Neuronal stem cell (in vitro differentiated cells): ENCODE data around the gene AURKA.

Experiments used
- DNase-seq: peaks from one replicate; pipeline ENCODE4 v3.0.0-alpha.2; 2013; ENCODE audit warnings: low spot score
- H2AFZ ChIP-seq: one replicate; pipeline ENCODE4 v1.6.1; 2013; ENCODE audit warnings: mild to moderate bottlenecking, low read length, inconsistent platforms
- H2AK5ac ChIP-seq: 2 replicates; pipeline ENCODE4 v1.6.1; 2013; ENCODE audit warnings: low read depth, mild to moderate bottlenecking, inconsistent platforms, low read length, moderate library complexity, mixed read lengths
- H2BK120ac ChIP-seq: 2 replicates; pipeline ENCODE4 v1.6.1; 2013; ENCODE audit warnings: low read depth, mild to moderate bottlenecking, inconsistent platforms, low read length, moderate library complexity, mixed read lengths
- H2BK12ac ChIP-seq: one replicate; pipeline ENCODE4 v1.6.1; 2013; ENCODE audit warnings: low read length, inconsistent platforms
- H2BK15ac ChIP-seq: 2 replicates; pipeline ENCODE4 v1.6.1; 2013; ENCODE audit warnings: mild to moderate bottlenecking, low read length, inconsistent platforms, mixed read lengths
- H2BK5ac ChIP-seq: one replicate; pipeline ENCODE4 v1.6.1; 2013; ENCODE audit warnings: inconsistent platforms, mild to moderate bottlenecking, low read length, moderate library complexity
- H3K14ac ChIP-seq: one replicate; pipeline ENCODE4 v1.6.1; 2013; ENCODE audit warnings: low read length, inconsistent platforms
- H3K18ac ChIP-seq: 2 replicates; pipeline ENCODE4 v1.6.1; 2013; ENCODE audit warnings: low read length, inconsistent platforms
- H3K23ac ChIP-seq: 2 replicates; pipeline ENCODE4 v1.6.1; 2013; ENCODE audit warnings: low read depth, mild to moderate bottlenecking, mixed read lengths, low read length, inconsistent platforms; ENCODE audit not compliant: poor library complexity
- H3K27ac ChIP-seq: replicated peaks from 3 replicates; pipeline ENCODE4 v1.5.1; 2013; ENCODE audit warnings: low read length, inconsistent platforms
- H3K27me3 ChIP-seq, 3 experiments: 2 replicates each; pipeline ENCODE4 v1.6.1; 2013; ENCODE audit warnings: low read length in 3 of 3, mild to moderate bottlenecking in 2 of 3, inconsistent platforms in 1 of 3, low read depth in 1 of 3, mixed read lengths in 1 of 3, moderate library complexity in 1 of 3; ENCODE audit not compliant: control insufficient read depth in 3 of 3, insufficient read depth in 3 of 3
- H3K36me3 ChIP-seq, 2 donors: replicated peaks in 1 of 2; 2 replicates each; pipeline ENCODE4 v1.6.1; 2013; ENCODE audit warnings: low read length in 2 of 2; ENCODE audit not compliant: control insufficient read depth in 2 of 2, insufficient read depth in 2 of 2
- H3K4ac ChIP-seq: 2 replicates; pipeline ENCODE4 v1.6.1; 2013; ENCODE audit warnings: inconsistent platforms, mild to moderate bottlenecking, low read length, moderate library complexity
- H3K4me1 ChIP-seq, 2 donors: 1 replicate in 1 of 2; 2 replicates in 1 of 2; pipeline ENCODE4 v1.6.1; 2013; ENCODE audit warnings: low read length in 2 of 2, low read depth in 1 of 2; ENCODE audit not compliant: control insufficient read depth in 2 of 2, insufficient read depth in 1 of 2
- H3K4me2 ChIP-seq: one replicate; pipeline ENCODE4 v1.6.1; 2013; ENCODE audit warnings: mild to moderate bottlenecking, low read length, inconsistent platforms; ENCODE audit not compliant: insufficient read depth, poor library complexity, severe bottlenecking
- H3K4me3 ChIP-seq, 2 donors: 2 replicates each; pipeline ENCODE4 v1.5.1; 2013; ENCODE audit warnings: low read length in 2 of 2, mild to moderate bottlenecking in 2 of 2, inconsistent platforms in 1 of 2, moderate library complexity in 1 of 2
- H3K79me1 ChIP-seq: one replicate; pipeline ENCODE4 v1.6.1; 2013; ENCODE audit warnings: low read depth, mild to moderate bottlenecking, inconsistent platforms, low read length, moderate library complexity
- H3K9ac ChIP-seq: one replicate; pipeline ENCODE4 v1.6.1; 2013; ENCODE audit warnings: mild to moderate bottlenecking, low read depth, low read length, inconsistent platforms; ENCODE audit not compliant: poor library complexity
- H3K9me3 ChIP-seq, 2 donors: replicated peaks in 1 of 2; 2 replicates each; pipeline versions ENCODE3 to v1.6.1; 2013; ENCODE audit warnings: low read length in 2 of 2, mild to moderate bottlenecking in 2 of 2, inconsistent platforms in 1 of 2, low read depth in 1 of 2, mixed read lengths in 1 of 2, moderate library complexity in 1 of 2; ENCODE audit not compliant: control insufficient read depth in 2 of 2, insufficient read depth in 1 of 2
- H4K8ac ChIP-seq: one replicate; pipeline ENCODE4 v1.6.1; 2013; ENCODE audit warnings: low read depth, mild to moderate bottlenecking, inconsistent platforms, low read length, moderate library complexity
- H4K91ac ChIP-seq: one replicate; pipeline ENCODE4 v1.6.1; 2013; ENCODE audit warnings: low read length, low read depth, mild to moderate bottlenecking, inconsistent platforms; ENCODE audit not compliant: poor library complexity
- WGBS, 2 donors: extraction: QIAGEN DNeasy Blood & Tissue Kit; methylation state at CpG; one replicate each; pipeline ENCODE4 v1.1.7; 2013; ENCODE audit warnings: missing lambda C conversion rate in 2 of 2, mixed read lengths in 1 of 2; ENCODE audit not compliant: insufficient read length in 2 of 2, insufficient replicate concordance in 1 of 2; ENCODE audit errors: extremely low coverage in 2 of 2; 5-methylcytosine and 5-hydroxymethylcytosine counted together

AURKA gene

DNA sequence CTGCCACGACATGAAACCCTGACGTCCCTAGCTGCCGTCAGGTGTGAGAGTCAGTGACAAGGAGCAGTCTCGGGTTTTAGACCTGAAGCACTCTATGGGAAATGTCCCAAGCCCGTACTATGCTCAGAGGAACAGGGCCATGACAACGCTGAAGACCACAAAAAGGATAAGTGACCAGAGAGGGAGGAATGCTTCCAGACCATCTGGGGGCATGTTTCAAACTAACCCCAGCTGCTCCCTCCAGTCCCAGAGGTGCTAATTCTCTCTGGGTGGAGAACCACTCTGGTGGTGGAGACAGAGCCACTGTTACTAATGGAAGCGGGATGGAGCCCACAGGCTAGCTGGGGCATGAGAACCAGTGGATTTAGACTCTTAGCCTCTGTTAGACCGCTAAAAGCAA is 8.7 kb downstream of the AURKA start:
- Histone ChIP-seq H2AK5ac (no peak overlapping the region), H3K27me3 (no peaks in the 10 kb centered on the region), H3K27ac (no peak overlapping the region), H2BK15ac (no peak overlapping the region), H3K14ac (no peak overlapping the region), H4K91ac (no peak overlapping the region), H3K9ac (no peak overlapping the region), H2BK12ac (no peak overlapping the region), H3K4me1 (no peaks in the 10 kb centered on the region), H3K4me3 (no peak overlapping the region), H2AFZ (no peak overlapping the region), H3K4ac (no peak overlapping the region), H3K4me2 (no peak overlapping the region), H3K79me1 (no peaks in the 10 kb centered on the region), H3K23ac (no peak overlapping the region), H3K18ac (no peak overlapping the region), H2BK5ac (no peak overlapping the region), H4K8ac (no peak overlapping the region), H3K9me3 (no peaks in the 10 kb centered on the region), H3K36me3 (peaks cover 37 to 99% of the 10 kb centered on the region in 2 donors), H2BK120ac (no peak overlapping the region)
- DNase-seq, result no peak
- no CpG with 5 or more reads among the region's 8 CpGs for WGBS, 2 donors

DNA sequence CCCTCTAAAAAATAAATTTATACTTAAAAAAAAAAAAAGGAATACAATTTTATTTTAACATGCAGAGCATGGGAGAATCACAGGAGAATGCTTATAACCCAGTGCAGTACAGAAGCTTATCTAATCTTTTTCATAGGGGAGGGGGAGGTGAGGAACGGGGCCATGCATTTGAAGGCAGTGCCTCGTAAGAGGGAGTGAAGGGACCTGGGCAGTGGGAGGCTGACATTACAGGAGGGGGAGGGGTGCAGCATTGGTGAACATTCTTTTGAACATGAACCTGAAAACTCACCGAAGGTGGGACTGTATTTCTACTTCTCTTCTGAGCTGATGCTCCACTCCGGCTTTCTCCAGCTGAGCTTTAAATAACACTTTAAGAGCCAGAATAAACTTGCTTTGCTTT is 9.3 kb downstream of the AURKA start:
- Histone ChIP-seq H3K9me3 (no peaks in the 10 kb centered on the region), H3K4me3 (no peak overlapping the region)

DNA sequence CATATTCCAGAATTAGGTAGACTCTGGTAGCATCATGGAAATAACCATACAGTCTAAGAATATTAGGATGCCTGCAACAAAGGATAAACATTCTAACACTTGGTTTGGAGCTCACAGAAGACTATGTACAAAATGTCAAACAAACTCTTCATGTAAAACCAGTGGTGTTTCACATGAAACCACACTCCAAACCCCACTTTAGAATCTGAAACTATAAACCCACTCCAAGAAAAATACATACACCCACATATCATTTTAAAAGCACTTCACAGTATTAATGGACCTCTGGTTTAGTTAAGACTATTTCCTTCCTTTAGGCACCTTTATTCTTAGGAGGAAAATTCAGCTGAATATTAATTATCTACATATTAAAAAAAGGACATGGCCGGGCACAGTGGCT is 10.5 kb downstream of the AURKA start:
- Histone ChIP-seq H3K9me3 (no peaks in the 10 kb centered on the region), H2BK120ac (no peak overlapping the region), H2BK5ac (no peak overlapping the region), H3K27me3 (no peaks in the 10 kb centered on the region), H3K4me3 (no peak overlapping the region), H3K18ac (no peak overlapping the region), H3K14ac (no peak overlapping the region), H3K4me2 (no peak overlapping the region), H3K79me1 (peaks cover 3% of the 10 kb centered on the region), H4K91ac (no peak overlapping the region), H3K23ac (no peak overlapping the region), H3K9ac (no peak overlapping the region), H4K8ac (no peak overlapping the region), H3K4ac (no peak overlapping the region), H2BK15ac (no peak overlapping the region), H3K36me3 (peaks cover 38 to 97% of the 10 kb centered on the region in 2 donors), H2AK5ac (no peak overlapping the region), H3K4me1 (no peaks in the 10 kb centered on the region), H3K27ac (no peak overlapping the region), H2AFZ (no peak overlapping the region), H2BK12ac (no peak overlapping the region)
- WGBS, 2 donors, result no CpG with 5 or more reads among the region's 1 CpG
- no peak for DNase-seq

More for the DNA sequence above, 9.3 kb downstream of the AURKA start:
- no CpG with 5 or more reads among the region's 4 CpGs for WGBS, 2 donors
- H3K27me3 ChIP-seq, result no peaks in the 10 kb centered on the region
- no peak overlapping the region for H2BK5ac ChIP-seq
- no peak for DNase-seq
- no peak overlapping the region for H4K91ac ChIP-seq
- H4K8ac ChIP-seq, result no peak overlapping the region
- peaks cover 40 to 99% of the 10 kb centered on the region in 2 donors for H3K36me3 ChIP-seq
- no peak overlapping the region for H3K14ac ChIP-seq
- no peak overlapping the region for H3K18ac ChIP-seq
- H3K9ac ChIP-seq, result no peak overlapping the region
- H3K4me2 ChIP-seq, result no peak overlapping the region
- no peak overlapping the region for H3K27ac ChIP-seq
- no peak overlapping the region for H2BK12ac ChIP-seq
- no peak overlapping the region for H2AK5ac ChIP-seq
- no peaks in the 10 kb centered on the region for H3K4me1 ChIP-seq
- no peak overlapping the region for H3K4ac ChIP-seq
- no peak overlapping the region for H2BK15ac ChIP-seq
- H2AFZ ChIP-seq, result no peak overlapping the region
- H3K23ac ChIP-seq, result no peak overlapping the region
- peaks cover 2% of the 10 kb centered on the region for H3K79me1 ChIP-seq
- no peak overlapping the region for H2BK120ac ChIP-seq

DNA sequence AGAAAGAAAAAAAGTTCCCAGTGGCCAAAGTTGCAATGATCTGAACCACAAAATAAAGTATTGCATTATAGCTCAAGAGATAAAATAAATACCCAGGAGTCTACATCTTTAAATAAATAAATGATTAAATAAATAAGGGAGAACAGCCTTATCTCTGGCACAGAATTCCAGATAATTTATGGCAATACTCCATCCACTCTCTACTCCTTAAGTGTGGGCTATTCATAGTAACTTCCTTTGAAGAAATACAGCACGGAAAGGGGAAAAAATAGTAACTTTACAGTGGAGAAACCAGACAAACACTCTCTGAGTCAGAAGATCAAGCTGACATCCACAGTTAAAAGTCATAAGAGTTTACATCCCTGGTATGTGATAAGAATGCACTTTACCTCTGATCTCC is 11.6 kb downstream of the AURKA start:
- Histone ChIP-seq H3K4me2 (no peak overlapping the region), H4K91ac (no peak overlapping the region), H3K27me3 (no peaks in the 10 kb centered on the region), H4K8ac (no peak overlapping the region), H3K14ac (no peak overlapping the region), H2AFZ (no peak overlapping the region), H2BK12ac (no peak overlapping the region), H3K9me3 (no peaks in the 10 kb centered on the region), H3K23ac (no peak overlapping the region), H2BK15ac (no peak overlapping the region), H2BK5ac (no peak overlapping the region), H3K27ac (no peak overlapping the region), H2BK120ac (no peak overlapping the region), H3K18ac (no peak overlapping the region), H3K4me1 (no peaks in the 10 kb centered on the region), H3K4ac (no peak overlapping the region), H3K79me1 (peaks cover 3% of the 10 kb centered on the region), H3K36me3 (peaks cover 32 to 98% of the 10 kb centered on the region in 2 donors), H3K4me3 (no peak overlapping the region), H2AK5ac (no peak overlapping the region), H3K9ac (no peak overlapping the region)
- no CpG with 5 or more reads among the region's 1 CpG for WGBS, 2 donors
- DNase-seq, result no peak
